ENCODE measurements around the gene TTYH3.

- TF ChIP-seq CTCF (IDR thresholded peaks at IDR 0.05) (no peak), POLR2A (IDR thresholded peaks at IDR 0.05) (no peak)
These were observed 19.9 kb upstream of the TTYH3 start for GRCh38 chr7:2611922-2612321.

Data from right lobe of liver (tissue), 4 donors.